Measurements from ENCODE around the gene PPBP. TPM values are rescaled to one million over a fixed set of nuclear protein-coding genes. Genes with fewer than 3 reads are reported as not detected.

The PPBP gene
- total and polyA plus RNA-seq, 9 of the 15 experiments (the other 6 are each of a cell fraction or from before 2014, with no cell fraction given), result 0.17 to 0.55 (median 0.29) TPM; not detected in 4

- TF ChIP-seq ADNP (tag; IDR thresholded peaks at IDR 0.05) (no peak), ZNF175 (CRISPR knock-in tag; IDR thresholded peaks at IDR 0.05; ENCODE audit: low read depth) (0 out of 2 replicates have a peak, but pooled peaks have one; percentile 42), TRIM24 (IDR thresholded peaks at IDR 0.05) (peak; percentile 65 to 66; a peak in 2 of 4 replicates), MIER1 (IDR thresholded peaks at IDR 0.05; ENCODE audit: low read depth) (peak; percentile 69; the same call in 1 of the 2 replicates), ZNF398 (CRISPR knock-in tag; IDR thresholded peaks at IDR 0.05) (no peak), NCOA2 (IDR thresholded peaks at IDR 0.05; ENCODE audit: partially characterized antibody in 2 of 2) (no peak), ZNF644 (tag; IDR thresholded peaks at IDR 0.05; ENCODE audit: low read depth) (0 out of 2 replicates have a peak, but pooled peaks have one; percentile 33), CREB5 (CRISPR knock-in tag; IDR thresholded peaks at IDR 0.05) (no peak), ATF3 (IDR thresholded peaks at IDR 0.05) (peak; percentile 58), ATF3 (CRISPR knock-in tag; conservative IDR thresholded peaks at IDR 0.05) (no peak)
- TF ChIP-seq, protein P1, sequence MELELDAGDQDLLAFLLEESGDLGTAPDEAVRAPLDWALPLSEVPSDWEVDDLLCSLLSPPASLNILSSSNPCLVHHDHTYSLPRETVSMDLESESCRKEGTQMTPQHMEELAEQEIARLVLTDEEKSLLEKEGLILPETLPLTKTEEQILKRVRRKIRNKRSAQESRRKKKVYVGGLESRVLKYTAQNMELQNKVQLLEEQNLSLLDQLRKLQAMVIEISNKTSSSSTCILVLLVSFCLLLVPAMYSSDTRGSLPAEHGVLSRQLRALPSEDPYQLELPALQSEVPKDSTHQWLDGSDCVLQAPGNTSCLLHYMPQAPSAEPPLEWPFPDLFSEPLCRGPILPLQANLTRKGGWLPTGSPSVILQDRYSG (tag; conservative IDR thresholded peaks at IDR 0.05; ENCODE audit: low read depth), result no peak
- TF ChIP-seq, protein P2, sequence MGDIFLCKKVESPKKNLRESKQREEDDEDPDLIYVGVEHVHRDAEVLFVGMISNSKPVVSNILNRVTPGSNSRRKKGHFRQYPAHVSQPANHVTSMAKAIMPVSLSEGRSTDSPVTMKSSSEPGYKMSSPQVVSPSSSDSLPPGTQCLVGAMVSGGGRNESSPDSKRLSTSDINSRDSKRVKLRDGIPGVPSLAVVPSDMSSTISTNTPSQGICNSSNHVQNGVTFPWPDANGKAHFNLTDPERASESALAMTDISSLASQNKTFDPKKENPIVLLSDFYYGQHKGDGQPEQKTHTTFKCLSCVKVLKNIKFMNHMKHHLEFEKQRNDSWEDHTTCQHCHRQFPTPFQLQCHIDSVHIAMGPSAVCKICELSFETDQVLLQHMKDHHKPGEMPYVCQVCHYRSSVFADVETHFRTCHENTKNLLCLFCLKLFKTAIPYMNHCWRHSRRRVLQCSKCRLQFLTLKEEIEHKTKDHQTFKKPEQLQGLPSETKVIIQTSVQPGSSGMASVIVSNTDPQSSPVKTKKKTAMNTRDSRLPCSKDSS (IDR thresholded peaks at IDR 0.05; ENCODE audit: low read depth, partially characterized antibody), result no peak
These were observed 26.3 kb upstream of the PPBP start (continued) for GRCh38 chr4:74014332-74014731.

Data from K562 (cell line).